Measurements from ENCODE around the gene PKNOX2.

The PKNOX2 gene

DNA sequence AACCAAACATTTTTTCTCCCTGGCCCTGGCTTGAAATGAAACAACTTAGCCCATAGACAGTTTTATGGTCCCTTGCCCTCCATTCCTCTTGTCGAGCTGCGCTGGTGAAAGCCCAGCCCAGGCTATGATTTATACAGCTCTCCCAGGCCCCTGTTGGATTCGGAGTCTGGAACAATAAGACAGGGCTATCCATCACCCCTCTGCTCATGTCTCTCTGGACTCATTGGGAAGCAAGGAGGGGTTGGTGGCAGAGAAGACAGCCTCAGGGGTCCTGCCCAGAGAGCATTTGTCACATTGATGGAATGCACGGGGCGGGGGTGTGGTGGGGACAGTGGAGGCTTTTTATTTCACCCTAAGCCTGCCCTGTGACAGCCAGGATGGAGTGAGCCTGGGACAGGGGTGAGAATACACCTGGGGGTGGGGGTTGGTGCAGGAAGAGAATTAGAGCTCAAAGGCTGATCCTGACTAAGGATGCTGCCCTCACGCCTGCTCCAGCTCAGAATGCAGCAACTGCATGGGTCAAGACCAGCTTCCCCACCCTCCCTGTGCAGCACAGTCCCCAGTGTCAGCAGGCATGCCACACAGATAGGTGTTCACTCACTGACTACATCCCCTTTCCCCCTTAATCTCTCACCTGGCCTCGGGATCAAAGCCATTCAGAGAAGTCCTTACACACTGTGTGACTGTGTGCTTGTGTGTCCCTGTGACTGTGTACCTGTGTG is 10.0 kb upstream of the PKNOX2 start:
- TF ChIP-seq, protein P1, sequence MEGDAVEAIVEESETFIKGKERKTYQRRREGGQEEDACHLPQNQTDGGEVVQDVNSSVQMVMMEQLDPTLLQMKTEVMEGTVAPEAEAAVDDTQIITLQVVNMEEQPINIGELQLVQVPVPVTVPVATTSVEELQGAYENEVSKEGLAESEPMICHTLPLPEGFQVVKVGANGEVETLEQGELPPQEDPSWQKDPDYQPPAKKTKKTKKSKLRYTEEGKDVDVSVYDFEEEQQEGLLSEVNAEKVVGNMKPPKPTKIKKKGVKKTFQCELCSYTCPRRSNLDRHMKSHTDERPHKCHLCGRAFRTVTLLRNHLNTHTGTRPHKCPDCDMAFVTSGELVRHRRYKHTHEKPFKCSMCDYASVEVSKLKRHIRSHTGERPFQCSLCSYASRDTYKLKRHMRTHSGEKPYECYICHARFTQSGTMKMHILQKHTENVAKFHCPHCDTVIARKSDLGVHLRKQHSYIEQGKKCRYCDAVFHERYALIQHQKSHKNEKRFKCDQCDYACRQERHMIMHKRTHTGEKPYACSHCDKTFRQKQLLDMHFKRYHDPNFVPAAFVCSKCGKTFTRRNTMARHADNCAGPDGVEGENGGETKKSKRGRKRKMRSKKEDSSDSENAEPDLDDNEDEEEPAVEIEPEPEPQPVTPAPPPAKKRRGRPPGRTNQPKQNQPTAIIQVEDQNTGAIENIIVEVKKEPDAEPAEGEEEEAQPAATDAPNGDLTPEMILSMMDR (IDR thresholded peaks at IDR 0.05; ENCODE audit: low read depth, low read length, missing control alignments) = no peak
- H3K4me3 ChIP-seq (ENCODE audit: low read depth, low read length) = no peak overlapping the region
- no peak for DNase-seq (ENCODE audit: low read depth)

DNA sequence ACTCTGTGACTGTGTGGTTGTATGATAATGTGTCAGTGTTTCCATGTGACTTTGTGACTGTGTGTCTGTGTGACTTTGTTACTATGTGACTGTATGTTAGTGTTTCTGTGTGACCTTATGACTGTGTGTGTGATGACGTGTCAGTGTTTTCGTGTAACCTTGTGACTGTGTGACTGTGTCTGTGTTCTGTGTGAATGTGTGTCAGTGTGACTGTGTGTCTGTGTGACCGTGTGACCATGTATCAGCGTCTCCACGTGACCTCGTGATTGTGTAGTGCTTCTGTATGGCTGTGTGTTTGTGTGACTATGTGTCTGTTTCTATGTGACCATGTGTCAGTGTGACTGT is 9.5 kb upstream of the PKNOX2 start:
- no peak overlapping the region for H3K4me3 ChIP-seq (ENCODE audit: low read depth, low read length)
- TF ChIP-seq, protein P1 (IDR thresholded peaks at IDR 0.05; ENCODE audit: low read depth, low read length, missing control alignments) = no peak
- DNase-seq (ENCODE audit: low read depth) = no peak

DNA sequence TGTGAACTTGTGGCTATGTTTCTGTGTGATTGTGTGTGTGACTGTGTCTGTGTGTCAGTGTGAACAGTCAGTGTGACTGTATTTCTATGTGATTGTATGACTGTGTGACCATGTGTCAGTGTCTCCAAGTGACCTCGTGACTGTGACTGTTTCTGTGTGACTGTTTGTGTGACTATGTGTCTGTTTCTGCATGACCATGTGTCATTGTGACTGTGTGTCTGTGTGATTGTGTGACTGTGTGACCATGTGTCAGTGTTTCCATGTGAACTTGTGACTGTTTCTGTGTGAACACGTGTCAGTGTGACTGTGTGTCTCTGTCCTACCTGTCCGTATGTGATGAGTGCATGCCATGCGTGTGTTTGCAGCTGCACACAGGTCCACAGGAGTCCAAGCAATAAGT is 8.8 kb upstream of the PKNOX2 start:
- DNase-seq (ENCODE audit: low read depth) = no peak
- TF ChIP-seq, protein P1 (IDR thresholded peaks at IDR 0.05; ENCODE audit: low read depth, low read length, missing control alignments) = no peak
- no peak overlapping the region for H3K4me3 ChIP-seq (ENCODE audit: low read depth, low read length)

DNA sequence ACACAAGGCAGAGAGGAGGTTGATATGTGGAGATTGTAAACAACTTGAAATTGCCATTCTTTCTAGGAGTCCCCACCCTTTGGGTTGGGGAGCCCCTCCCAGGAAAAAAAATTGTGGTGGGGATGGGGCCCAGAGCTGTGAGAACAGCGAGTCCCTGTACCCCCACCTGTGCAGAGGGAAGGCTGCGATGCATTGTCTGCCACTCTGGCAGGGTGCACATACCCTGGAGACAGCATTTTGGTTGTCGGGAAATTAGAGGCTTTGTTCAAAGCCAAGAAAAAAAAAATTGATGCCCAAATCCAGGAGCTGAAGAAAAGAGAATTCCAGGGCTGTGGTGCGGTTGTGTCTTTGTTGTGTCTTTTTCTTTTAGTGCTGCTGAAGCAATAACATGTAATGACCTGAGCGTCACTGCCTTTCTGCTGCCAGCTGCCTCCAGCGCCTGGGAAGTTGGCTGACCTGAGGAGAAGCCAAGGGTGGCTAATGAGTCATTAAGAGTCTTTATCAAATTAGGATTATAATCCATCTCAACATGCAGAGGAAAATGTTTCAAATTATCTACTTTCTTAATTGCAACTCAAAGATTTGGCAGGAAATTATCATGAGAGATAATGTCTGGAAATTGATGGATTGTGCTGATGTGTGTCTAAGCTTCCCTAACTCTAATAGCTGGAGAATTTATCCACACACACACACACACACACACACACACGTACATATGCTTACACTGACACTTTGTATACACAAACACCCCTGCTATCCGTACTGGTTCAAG is 8.0 kb upstream of the PKNOX2 start:
- TF ChIP-seq, protein P1 (IDR thresholded peaks at IDR 0.05; ENCODE audit: low read depth, low read length, missing control alignments) = no peak
- DNase-seq (ENCODE audit: low read depth) = no peak
- H3K4me3 ChIP-seq (ENCODE audit: low read depth, low read length) = no peak overlapping the region

DNA sequence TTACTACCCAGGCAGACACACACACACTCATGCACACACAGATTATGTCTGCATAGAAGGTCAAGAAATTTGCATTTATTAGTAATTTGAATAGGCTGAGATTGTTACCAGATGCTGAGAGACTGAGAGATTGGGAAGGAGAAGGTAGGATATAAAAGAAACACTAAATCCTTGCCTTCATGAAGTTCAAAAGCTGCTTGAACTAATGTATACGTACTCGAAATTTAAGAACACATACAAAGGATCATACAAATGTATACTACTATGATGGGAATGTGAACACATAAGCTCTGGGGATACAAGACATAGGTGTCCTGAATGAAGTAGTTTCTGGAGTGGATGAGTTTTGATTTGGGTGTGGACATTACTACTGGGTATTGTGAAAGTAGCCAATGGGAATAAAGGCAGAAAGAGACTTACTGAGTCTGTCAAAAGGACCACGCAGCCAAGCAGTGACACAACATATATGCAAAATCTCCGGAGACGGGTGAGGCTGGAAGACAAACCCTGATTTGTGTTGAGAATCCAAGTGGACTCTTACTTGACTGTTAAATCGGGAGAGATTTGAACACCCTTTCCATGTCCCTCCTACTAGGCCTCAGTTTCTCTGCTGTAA is 7.3 kb upstream of the PKNOX2 start:
- TF ChIP-seq, protein P1 (IDR thresholded peaks at IDR 0.05; ENCODE audit: low read depth, low read length, missing control alignments) = no peak
- DNase-seq (ENCODE audit: low read depth) = no peak
- no peak overlapping the region for H3K4me3 ChIP-seq (ENCODE audit: low read depth, low read length)

DNA sequence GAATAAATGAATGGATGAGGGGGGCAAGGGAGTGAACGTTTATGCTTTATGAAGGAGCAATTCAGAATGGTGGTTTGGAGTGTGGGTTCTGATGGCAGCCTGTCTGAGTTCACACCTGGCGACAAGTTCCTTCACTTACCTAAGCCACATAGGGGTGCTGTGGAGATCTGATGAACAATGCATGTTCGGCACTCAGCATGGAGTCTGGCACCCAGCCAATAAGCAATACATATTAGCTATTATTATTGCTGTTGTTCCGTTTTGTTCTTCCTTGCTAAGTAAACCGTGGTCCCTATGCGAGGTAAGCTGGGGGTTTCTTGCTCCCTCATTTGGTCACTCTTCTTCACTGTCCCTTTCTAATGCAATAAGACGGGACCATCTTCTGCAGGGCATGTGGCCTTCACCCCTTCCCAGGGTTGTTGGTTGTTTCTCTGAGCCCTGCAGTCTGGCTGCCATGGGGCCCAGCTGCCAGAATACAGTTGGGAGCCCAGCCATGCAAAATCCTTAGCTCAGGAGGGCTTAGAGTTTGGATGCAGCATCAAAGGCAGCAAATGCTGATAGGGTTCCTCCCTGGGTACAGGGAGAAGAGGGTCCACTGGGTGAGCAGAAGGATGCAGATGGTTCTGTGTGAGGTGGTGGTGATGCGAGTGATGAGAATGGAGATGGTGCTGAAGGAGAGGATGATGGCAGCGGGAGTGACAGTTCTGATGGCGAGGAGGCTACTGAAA is 6.4 kb upstream of the PKNOX2 start:
- TF ChIP-seq, protein P1 (IDR thresholded peaks at IDR 0.05; ENCODE audit: low read depth, low read length, missing control alignments) = no peak
- no peak overlapping the region for H3K4me3 ChIP-seq (ENCODE audit: low read depth, low read length)
- no peak for DNase-seq (ENCODE audit: low read depth)
